Smooth muscle cell (in vitro differentiated cells): ENCODE measurements around the gene LRRC32. TPM values are rescaled to one million over a fixed set of nuclear protein-coding genes. Genes with fewer than 3 reads are reported as not detected.
A peak's percentile ranks its signal among the peaks of the same experiment; 100 is the strongest.

ENCODE experiments used
- DNase-seq: peaks from one replicate; lab custom pipeline; 2025; ENCODE audit not compliant: unreplicated experiment; lab: John Stamatoyannopoulos, UW
- H2AFZ ChIP-seq: fragments of 200-600 bp; sonication (generic); 2 replicates; pipeline ENCODE4 v1.6.0; 2016; ENCODE audit warnings: antibody characterized with exemption, low read depth, mild to moderate bottlenecking
- H3F3A ChIP-seq: fragments of 200-600 bp; sonication (generic); 2 replicates; pipeline ENCODE4 v1.6.0; 2017; ENCODE audit warnings: antibody characterized with exemption, low read depth
- H3K27ac ChIP-seq: fragments of 200-600 bp; sonication (generic); 2 replicates; pipeline ENCODE4 v1.5.1; 2016; ENCODE audit warnings: low read depth, mild to moderate bottlenecking
- H3K27me3 ChIP-seq: fragments of 200-600 bp; sonication (generic); 2 replicates; pipeline ENCODE4 v1.6.1; 2016; ENCODE audit warnings: low read depth, mild to moderate bottlenecking
- H3K36me3 ChIP-seq: fragments of 200-600 bp; sonication (generic); 2 replicates; pipeline ENCODE4 v1.5.1; 2016; ENCODE audit warnings: low read depth
- H3K4me1 ChIP-seq: fragments of 200-600 bp; sonication (generic); 2 replicates; pipeline ENCODE4 v1.5.1; 2016; ENCODE audit warnings: low read depth
- H3K4me2 ChIP-seq: fragments of 200-600 bp; sonication (generic); 2 replicates; pipeline ENCODE4 v1.6.0; 2016; ENCODE audit warnings: mild to moderate bottlenecking
- H3K4me3 ChIP-seq: fragments of 200-600 bp; sonication (generic); 2 replicates; pipeline ENCODE4 v1.5.1; 2016; ENCODE audit warnings: mild to moderate bottlenecking
- H3K79me2 ChIP-seq: fragments of 200-600 bp; sonication (generic); 2 replicates; pipeline ENCODE4 v1.6.0; 2016; ENCODE audit warnings: low read depth, mild to moderate bottlenecking
- H3K9ac ChIP-seq: fragments of 200-600 bp; sonication (generic); 2 replicates; pipeline ENCODE4 v1.6.0; 2016; ENCODE audit warnings: low read depth
- H3K9me3 ChIP-seq: fragments of 200-600 bp; sonication (generic); replicated peaks from 2 replicates; pipeline ENCODE4 v1.5.1; 2016; ENCODE audit warnings: low read depth
- H4K20me1 ChIP-seq: fragments of 200-600 bp; sonication (generic); 2 replicates; pipeline ENCODE4 v1.6.0; 2016; ENCODE audit warnings: low read depth
- CTCF ChIP-seq: fragments of 200-600 bp; sonication (generic); IDR thresholded peaks from 2 replicates; pipeline ENCODE4 v1.5.1; 2017; ENCODE audit warnings: borderline replicate concordance, mild to moderate bottlenecking, antibody characterized with exemption; ENCODE audit not compliant: insufficient read depth, poor library complexity, severe bottlenecking
- WGBS: methylation state at CpG from one replicate; pipeline ENCODE4 v1.1.7; 2016; ENCODE audit warnings: low lambda C conversion rate; 5-methylcytosine and 5-hydroxymethylcytosine counted together
- polyA plus RNA-seq: library from polyadenylated mRNA; unstranded; fragments of >200 nt; fragmentation: Nextera tagmentation; extraction: Ambion mirVana; gene quantifications from 2 replicates; pipeline ENCODE4 v1.2.1, GENCODE V29; 2016
- total RNA-seq: library from RNA; depleted of rRNA; stranded (reverse); fragments of >200 nt; gene quantifications from 2 replicates; pipeline ENCODE4 v1.2.3, GENCODE V29; 2014

The LRRC32 gene
- total and polyA plus RNA-seq, 2 experiments from 2014 or later: 171 to 444 TPM

DNA sequence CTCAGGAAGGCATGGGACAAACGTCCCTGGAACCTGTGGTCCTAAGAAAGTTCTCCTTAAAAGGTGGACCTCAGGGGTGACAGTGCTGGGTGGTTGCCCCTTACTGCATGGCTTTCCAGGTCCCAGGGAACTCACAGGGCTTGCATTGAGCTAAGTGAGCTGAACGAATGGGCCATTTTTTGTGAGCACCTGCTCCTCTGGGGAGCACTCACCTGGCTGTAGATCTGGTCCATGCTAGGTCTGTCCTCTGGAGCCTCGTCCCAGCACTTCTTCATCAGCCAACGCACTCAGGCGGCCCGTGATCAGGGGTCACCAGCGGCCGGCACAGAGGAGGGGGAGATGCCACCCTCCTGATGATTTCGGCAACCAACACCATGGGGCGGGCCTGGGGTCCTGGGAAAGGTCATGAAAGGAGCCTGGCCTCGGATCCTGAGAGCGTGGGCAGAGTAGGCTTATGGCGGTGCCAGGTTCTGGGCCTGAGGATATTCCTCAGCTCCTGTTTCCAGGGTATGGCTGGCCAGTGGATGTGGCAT is 36.8 kb upstream of the LRRC32 start:
- no peaks in the 10 kb centered on the region for H3K27me3 ChIP-seq
- no peaks in the 10 kb centered on the region for H3K9me3 ChIP-seq
- no peaks in the 10 kb centered on the region for H3K79me2 ChIP-seq
- H3K27ac ChIP-seq: no peak overlapping the region
- no peak for TF ChIP-seq CTCF
- H3K36me3 ChIP-seq: no peaks in the 10 kb centered on the region
- 96% methylated on average over 13 of the region's 13 CpGs for whole genome bisulfite sequencing
- DNase-seq: no peak
- no peak overlapping the region for H3K4me3 ChIP-seq
- H3K9ac ChIP-seq: no peak overlapping the region
- H3F3A ChIP-seq: peaks cover 3% of the 10 kb centered on the region
- H3K4me1 ChIP-seq: no peaks in the 10 kb centered on the region
- no peaks in the 10 kb centered on the region for H4K20me1 ChIP-seq
- no peak overlapping the region for H2AFZ ChIP-seq
- no peak overlapping the region for H3K4me2 ChIP-seq

GRCh38 chr11:76706667-76707066 is 36.1 kb upstream of the LRRC32 start:
- Histone ChIP-seq H3K27me3 (no peaks in the 10 kb centered on the region), H3K79me2 (no peaks in the 10 kb centered on the region), H3K4me2 (no peak overlapping the region), H3K9me3 (no peaks in the 10 kb centered on the region), H3K27ac (no peak overlapping the region), H3K4me3 (no peak overlapping the region), H3F3A (peaks cover 8% of the 10 kb centered on the region), H2AFZ (no peak overlapping the region), H3K4me1 (peaks cover 6% of the 10 kb centered on the region), H3K36me3 (no peaks in the 10 kb centered on the region), H3K9ac (no peak overlapping the region), H4K20me1 (no peaks in the 10 kb centered on the region)
- no peak for DNase-seq
- no peak for TF ChIP-seq CTCF
- 85% methylated on average over 5 of the region's 5 CpGs for WGBS

DNA sequence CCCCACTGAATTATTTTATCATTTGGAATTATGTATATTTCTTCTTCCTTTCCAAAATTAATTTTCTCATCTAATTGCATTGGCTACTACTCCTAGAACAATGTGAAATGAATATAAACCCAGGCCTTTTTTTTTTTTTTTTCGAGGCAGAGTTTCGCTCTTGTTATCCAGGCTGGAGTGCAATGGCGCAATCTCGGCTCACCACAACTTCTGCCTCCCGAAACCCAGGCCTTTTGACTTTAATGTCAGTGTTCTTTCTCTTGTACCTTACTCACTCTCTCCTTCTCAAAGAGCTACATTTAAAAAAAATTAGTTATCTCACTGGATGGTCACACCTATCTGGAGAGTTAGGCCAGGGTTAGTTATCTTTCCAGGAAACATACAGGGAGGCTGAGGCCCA is 35.3 kb upstream of the LRRC32 start:
- TF ChIP-seq CTCF: no peak
- Histone ChIP-seq H3K4me1 (peaks cover 9% of the 10 kb centered on the region), H3K36me3 (no peaks in the 10 kb centered on the region), H3K9ac (no peak overlapping the region), H3K4me3 (no peak overlapping the region), H4K20me1 (no peaks in the 10 kb centered on the region), H3K79me2 (no peaks in the 10 kb centered on the region), H3K27ac (no peak overlapping the region), H2AFZ (no peak overlapping the region), H3K9me3 (no peaks in the 10 kb centered on the region), H3F3A (peaks cover 16% of the 10 kb centered on the region), H3K4me2 (no peak overlapping the region), H3K27me3 (no peaks in the 10 kb centered on the region)
- DNase-seq: no peak
- WGBS: 96% methylated on average over 5 of the region's 5 CpGs

- 72% methylated on average over 5 of the region's 5 CpGs for WGBS
- H3K4me3 ChIP-seq: no peak overlapping the region
- no peak for DNase-seq
- H3K27ac ChIP-seq: no peak overlapping the region
- no peaks in the 10 kb centered on the region for H3K27me3 ChIP-seq
- peak overlapping the region; percentile 61 for H2AFZ ChIP-seq
- H3K9ac ChIP-seq: no peak overlapping the region
- TF ChIP-seq CTCF: no peak
- no peaks in the 10 kb centered on the region for H3K79me2 ChIP-seq
- H3K9me3 ChIP-seq: no peaks in the 10 kb centered on the region
- H3K36me3 ChIP-seq: no peaks in the 10 kb centered on the region
- H4K20me1 ChIP-seq: no peaks in the 10 kb centered on the region
- H3K4me1 ChIP-seq: peaks cover 15% of the 10 kb centered on the region
- H3F3A ChIP-seq: peaks cover 27% of the 10 kb centered on the region
- H3K4me2 ChIP-seq: no peak overlapping the region
These were observed 33.8 kb upstream of the LRRC32 start for GRCh38 chr11:76704171-76704948.
